Measurements from ENCODE around the gene CDK9. TPM values are rescaled to one million over a fixed set of nuclear protein-coding genes. Genes with fewer than 3 reads are reported as not detected.

CDK9 gene
- total RNA-seq, 1 donor from 2014 or later: 48.4 TPM

GRCh38 chr9:127838375-127839078 is 52.7 kb downstream of the CDK9 start:
- intact Hi-C loops (cut with micrococcal nuclease): no loop called here
- DNase-seq (peak; percentile 79), ATAC-seq (peak; percentile 77)

Small RNAs within 50 kb of the gene (microRNA-seq; reads per million reads assigned to microRNA genes)
- gene MIR2861 (ENCODE audit: borderline number of aligned reads) (not detected), gene MIR3960 (ENCODE audit: borderline number of aligned reads) (not detected)

Other genes starting within 250 kb of the CDK9 start
- gene STXBP1, start 173.8 kb upstream of the CDK9 start, total RNA-seq: 49.4 TPM
- not detected for gene CFAP157, start 79.0 kb upstream of the CDK9 start, total RNA-seq
- 13.4 TPM for gene PTRH1, start 70.4 kb upstream of the CDK9 start, total RNA-seq
- 0.15 TPM for gene TTC16, start 70.0 kb upstream of the CDK9 start, total RNA-seq
- 3.6 TPM for gene TOR2A, start 50.7 kb upstream of the CDK9 start, total RNA-seq
- gene SH2D3C, start 7.4 kb upstream of the CDK9 start, total RNA-seq: 18.3 TPM
- gene FPGS, start 16.8 kb downstream of the CDK9 start, total RNA-seq: 31.9 TPM
- gene ENG, start 68.6 kb downstream of the CDK9 start, total RNA-seq: 134 TPM
- gene AK1, start 91.6 kb downstream of the CDK9 start, total RNA-seq: 853 TPM
- gene ST6GALNAC6, start 113.6 kb downstream of the CDK9 start, total RNA-seq: 50.5 TPM
- 28.5 TPM for gene ST6GALNAC4, start 131.0 kb downstream of the CDK9 start, total RNA-seq
- not detected for gene PIP5KL1, start 144.7 kb downstream of the CDK9 start, total RNA-seq
- 11.1 TPM for gene DPM2, start 151.8 kb downstream of the CDK9 start, total RNA-seq
- gene EEIG1, start 195.0 kb downstream of the CDK9 start, total RNA-seq: 21.6 TPM